ENCODE results near the gene KLHDC10.

The KLHDC10 gene

GRCh38 chr7:130086938-130087337 lies 16.6 kb downstream of the KLHDC10 start:
- no peak for TF ChIP-seq JUND (IDR thresholded peaks at IDR 0.05; ENCODE audit: low read depth)

GRCh38 chr7:130087364-130087763 lies 17.0 kb downstream of the KLHDC10 start:
- no peak for DNase-seq (ENCODE audit: low read depth in 1 of 2, low spot score in 1 of 2)
- no peak for TF ChIP-seq JUND (IDR thresholded peaks at IDR 0.05; ENCODE audit: low read depth)
- in situ Hi-C loops (cut with HindIII; ENCODE audit: low pct_unique_long_range_greater_than_20kb, low sequenced_read_pairs), result no loop called here

More at GRCh38 chr7:130086938-130087337, 16.6 kb downstream of the KLHDC10 start:
- no peak for DNase-seq (ENCODE audit: low read depth in 1 of 2, low spot score in 1 of 2)
- in situ Hi-C loops (cut with HindIII; ENCODE audit: low pct_unique_long_range_greater_than_20kb, low sequenced_read_pairs), result no loop called here

- DNase-seq (ENCODE audit: low read depth in 1 of 2, low spot score in 1 of 2), result no peak
- in situ Hi-C loops (cut with HindIII; ENCODE audit: low pct_unique_long_range_greater_than_20kb, low sequenced_read_pairs), result no loop called here
- TF ChIP-seq JUND (IDR thresholded peaks at IDR 0.05; ENCODE audit: low read depth), result no peak
These were observed 20.6 kb downstream of the KLHDC10 start for GRCh38 chr7:130090745-130091532.

GRCh38 chr7:130091999-130092398 lies 21.7 kb downstream of the KLHDC10 start:
- in situ Hi-C loops (cut with HindIII; ENCODE audit: low pct_unique_long_range_greater_than_20kb, low sequenced_read_pairs), result no loop called here
- TF ChIP-seq JUND (IDR thresholded peaks at IDR 0.05; ENCODE audit: low read depth), result no peak
- DNase-seq (ENCODE audit: low read depth in 1 of 2, low spot score in 1 of 2), result no peak

- TF ChIP-seq JUND (IDR thresholded peaks at IDR 0.05; ENCODE audit: low read depth), result no peak
- DNase-seq (ENCODE audit: low read depth in 1 of 2, low spot score in 1 of 2), result no peak
- in situ Hi-C loops (cut with HindIII; ENCODE audit: low pct_unique_long_range_greater_than_20kb, low sequenced_read_pairs), result no loop called here
These were observed 22.3 kb downstream of the KLHDC10 start for GRCh38 chr7:130092598-130092997.

- in situ Hi-C loops (cut with HindIII; ENCODE audit: low pct_unique_long_range_greater_than_20kb, low sequenced_read_pairs), result no loop called here
- peak; percentile 77 for TF ChIP-seq JUND (IDR thresholded peaks at IDR 0.05; ENCODE audit: low read depth)
These were observed 25.5 kb downstream of the KLHDC10 start for GRCh38 chr7:130095812-130096211.

GRCh38 chr7:130096243-130096827 lies 26.0 kb downstream of the KLHDC10 start:
- in situ Hi-C loops (cut with HindIII; ENCODE audit: low pct_unique_long_range_greater_than_20kb, low sequenced_read_pairs), result no loop called here
- no peak for DNase-seq (ENCODE audit: low read depth in 1 of 2, low spot score in 1 of 2)
- TF ChIP-seq JUND (IDR thresholded peaks at IDR 0.05; ENCODE audit: low read depth), result no peak

More at GRCh38 chr7:130095812-130096211, 25.5 kb downstream of the KLHDC10 start:
- DNase-seq (ENCODE audit: low read depth in 1 of 2, low spot score in 1 of 2), result peak; percentile 11 to 73

GRCh38 chr7:130099331-130099730 lies 29.0 kb downstream of the KLHDC10 start:
- no peak for DNase-seq (ENCODE audit: low read depth in 1 of 2, low spot score in 1 of 2)
- in situ Hi-C loops (cut with HindIII; ENCODE audit: low pct_unique_long_range_greater_than_20kb, low sequenced_read_pairs), result no loop called here
- no peak for TF ChIP-seq JUND (IDR thresholded peaks at IDR 0.05; ENCODE audit: low read depth)

GRCh38 chr7:130102588-130102987 lies 32.3 kb downstream of the KLHDC10 start:
- TF ChIP-seq JUND (IDR thresholded peaks at IDR 0.05; ENCODE audit: low read depth), result no peak
- in situ Hi-C loops (cut with HindIII; ENCODE audit: low pct_unique_long_range_greater_than_20kb, low sequenced_read_pairs), result no loop called here
- DNase-seq (ENCODE audit: low read depth in 1 of 2, low spot score in 1 of 2), result no peak

GRCh38 chr7:130107949-130108674 lies 37.8 kb downstream of the KLHDC10 start:
- DNase-seq (ENCODE audit: low read depth in 1 of 2, low spot score in 1 of 2), result no peak
- in situ Hi-C loops (cut with HindIII; ENCODE audit: low pct_unique_long_range_greater_than_20kb, low sequenced_read_pairs), result no loop called here
- no peak for TF ChIP-seq JUND (IDR thresholded peaks at IDR 0.05; ENCODE audit: low read depth)

GRCh38 chr7:130108809-130109208 lies 38.5 kb downstream of the KLHDC10 start:
- in situ Hi-C loops (cut with HindIII; ENCODE audit: low pct_unique_long_range_greater_than_20kb, low sequenced_read_pairs), result no loop called here
- no peak for DNase-seq (ENCODE audit: low read depth in 1 of 2, low spot score in 1 of 2)
- TF ChIP-seq JUND (IDR thresholded peaks at IDR 0.05; ENCODE audit: low read depth), result no peak

GRCh38 chr7:130112093-130112492 lies 41.8 kb downstream of the KLHDC10 start:
- in situ Hi-C loops (cut with HindIII; ENCODE audit: low pct_unique_long_range_greater_than_20kb, low sequenced_read_pairs), result no loop called here
- TF ChIP-seq JUND (IDR thresholded peaks at IDR 0.05; ENCODE audit: low read depth), result no peak

More at GRCh38 chr7:130112093-130112492, 41.8 kb downstream of the KLHDC10 start:
- no peak for DNase-seq (ENCODE audit: low read depth in 1 of 2, low spot score in 1 of 2)
